Activated B cell treated with CpG ODN at 0.5 μM for 24 hours (primary cell): ENCODE results near the gene RSPO1. TPM values are rescaled to one million over a fixed set of nuclear protein-coding genes. Genes with fewer than 3 reads are reported as not detected.

ENCODE experiments used
- ATAC-seq: fragments of 200-7000 bp; cut with Tn5 transposase; one replicate; pipeline ENCODE4 v1.10.0; 2021; ENCODE audit warnings: low read depth, mild to moderate bottlenecking, moderate library complexity
- CTCF ChIA-PET: fragments of 350-600 bp; sonication (Branson Sonifier 250); formaldehyde crosslinking; loops from one replicate; lab custom pipeline; 2021; ENCODE audit warnings: antibody characterized with exemption; lab: Charles Lee
- POLR2A ChIA-PET: fragments of 350-600 bp; sonication (Branson Sonifier 250); formaldehyde crosslinking; loops from one replicate; lab custom pipeline; 2021; ENCODE audit warnings: antibody characterized with exemption; lab: Charles Lee
- DNase-seq: peaks from one replicate; pipeline ENCODE4 v3.0.0; 2022
- H3K27ac Mint-ChIP-seq: one replicate; pipeline ENCODE4 v1.8.0; 2020; ENCODE audit warnings: mixed read lengths
- H3K27me3 Mint-ChIP-seq: one replicate; pipeline ENCODE4 v1.8.0; 2021; ENCODE audit warnings: mixed read lengths
- H3K36me3 Mint-ChIP-seq: one replicate; pipeline ENCODE4 v1.8.0; 2021; ENCODE audit warnings: low read depth, mixed read lengths
- H3K4me1 Mint-ChIP-seq: one replicate; pipeline ENCODE4 v1.8.0; 2021; ENCODE audit warnings: mixed read lengths
- H3K4me3 Mint-ChIP-seq: one replicate; pipeline ENCODE4 v1.8.0; 2020; ENCODE audit warnings: mild to moderate bottlenecking, mixed read lengths
- H3K9me3 Mint-ChIP-seq: one replicate; pipeline ENCODE4 v1.8.0; 2020; ENCODE audit warnings: mixed read lengths
- intact Hi-C: fragments of 100-400 bp; cut with micrococcal nuclease; formaldehyde crosslinking; loops from one replicate; pipeline ENCODE4 v1.15.1; 2024
- total RNA-seq: library from RNA; stranded (reverse); gene quantifications from 2 replicates; pipeline ENCODE4 v1.2.3, GENCODE V29; 2022
- TF ChIP-seq, protein P1 (sequence below): fragments of 200-600 bp; IDR thresholded peaks from one replicate; pipeline ENCODE4 v1.8.0; 2022; ENCODE audit warnings: antibody characterized with exemption, mild to moderate bottlenecking

RSPO1 gene
- total RNA-seq, 1 donor from 2014 or later, result not detected

DNA sequence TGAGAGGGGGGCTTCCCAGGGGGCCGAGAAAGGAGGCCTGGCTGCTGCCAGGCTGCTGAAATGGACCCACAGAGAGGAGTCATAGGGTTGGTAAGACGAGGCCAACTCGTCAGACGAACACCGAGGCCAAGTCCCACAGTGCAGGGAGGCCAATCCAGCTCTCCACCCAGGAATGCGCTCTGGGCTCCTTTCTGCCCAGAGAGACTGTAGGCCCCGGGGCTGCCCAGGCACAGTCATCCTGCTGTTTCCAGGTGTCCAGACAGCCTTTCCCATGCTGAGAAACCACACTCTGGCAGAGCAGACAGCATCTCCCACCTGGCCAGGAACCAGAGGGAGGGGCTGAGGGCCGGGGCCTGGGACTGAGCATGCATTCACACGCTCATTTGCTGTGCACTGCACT lies 26.7 kb upstream of the RSPO1 start:
- Mint-ChIP-seq H3K36me3 (no peaks in the 10 kb centered on the region), H3K4me1 (no peaks in the 10 kb centered on the region), H3K9me3 (no peaks in the 10 kb centered on the region), H3K27ac (no peak overlapping the region), H3K4me3 (no peak overlapping the region), H3K27me3 (peaks cover 15% of the 10 kb centered on the region)
- intact Hi-C loops, result no loop called here
- ATAC-seq, result no peak
- CTCF ChIA-PET, result no interaction called here
- POLR2A ChIA-PET, result no interaction called here
- TF ChIP-seq, protein P1, sequence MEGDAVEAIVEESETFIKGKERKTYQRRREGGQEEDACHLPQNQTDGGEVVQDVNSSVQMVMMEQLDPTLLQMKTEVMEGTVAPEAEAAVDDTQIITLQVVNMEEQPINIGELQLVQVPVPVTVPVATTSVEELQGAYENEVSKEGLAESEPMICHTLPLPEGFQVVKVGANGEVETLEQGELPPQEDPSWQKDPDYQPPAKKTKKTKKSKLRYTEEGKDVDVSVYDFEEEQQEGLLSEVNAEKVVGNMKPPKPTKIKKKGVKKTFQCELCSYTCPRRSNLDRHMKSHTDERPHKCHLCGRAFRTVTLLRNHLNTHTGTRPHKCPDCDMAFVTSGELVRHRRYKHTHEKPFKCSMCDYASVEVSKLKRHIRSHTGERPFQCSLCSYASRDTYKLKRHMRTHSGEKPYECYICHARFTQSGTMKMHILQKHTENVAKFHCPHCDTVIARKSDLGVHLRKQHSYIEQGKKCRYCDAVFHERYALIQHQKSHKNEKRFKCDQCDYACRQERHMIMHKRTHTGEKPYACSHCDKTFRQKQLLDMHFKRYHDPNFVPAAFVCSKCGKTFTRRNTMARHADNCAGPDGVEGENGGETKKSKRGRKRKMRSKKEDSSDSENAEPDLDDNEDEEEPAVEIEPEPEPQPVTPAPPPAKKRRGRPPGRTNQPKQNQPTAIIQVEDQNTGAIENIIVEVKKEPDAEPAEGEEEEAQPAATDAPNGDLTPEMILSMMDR, result no peak
- no peak for DNase-seq

DNA sequence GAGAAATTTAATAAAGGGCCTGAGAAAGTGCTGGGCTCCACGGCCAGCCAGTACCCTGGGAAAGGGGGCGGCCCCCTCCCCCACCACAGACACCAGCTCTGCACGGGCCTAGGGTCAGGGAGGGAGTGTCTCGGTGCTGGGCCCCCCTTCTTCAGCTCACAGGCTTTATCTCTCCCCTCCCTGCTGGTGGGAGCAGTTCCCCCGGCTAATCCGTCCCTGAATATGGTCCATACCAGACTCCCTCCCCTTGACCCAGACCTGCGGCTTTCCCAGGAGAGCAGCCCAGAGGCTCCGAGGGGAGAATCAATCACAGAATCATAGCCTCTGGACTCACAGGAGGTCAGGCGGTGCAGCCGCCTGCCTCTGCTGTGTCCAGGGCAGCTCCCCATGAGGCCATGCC lies 26.0 kb upstream of the RSPO1 start:
- no peak overlapping the region for H3K27ac Mint-ChIP-seq
- POLR2A ChIA-PET, result no interaction called here
- H3K4me1 Mint-ChIP-seq, result no peaks in the 10 kb centered on the region
- no peaks in the 10 kb centered on the region for H3K36me3 Mint-ChIP-seq
- peaks cover 15% of the 10 kb centered on the region for H3K27me3 Mint-ChIP-seq
- intact Hi-C loops, result no loop called here
- CTCF ChIA-PET, result no interaction called here
- H3K9me3 Mint-ChIP-seq, result no peaks in the 10 kb centered on the region
- no peak overlapping the region for H3K4me3 Mint-ChIP-seq
- ATAC-seq (no peak), DNase-seq (no peak)
- TF ChIP-seq, protein P1, result no peak

DNA sequence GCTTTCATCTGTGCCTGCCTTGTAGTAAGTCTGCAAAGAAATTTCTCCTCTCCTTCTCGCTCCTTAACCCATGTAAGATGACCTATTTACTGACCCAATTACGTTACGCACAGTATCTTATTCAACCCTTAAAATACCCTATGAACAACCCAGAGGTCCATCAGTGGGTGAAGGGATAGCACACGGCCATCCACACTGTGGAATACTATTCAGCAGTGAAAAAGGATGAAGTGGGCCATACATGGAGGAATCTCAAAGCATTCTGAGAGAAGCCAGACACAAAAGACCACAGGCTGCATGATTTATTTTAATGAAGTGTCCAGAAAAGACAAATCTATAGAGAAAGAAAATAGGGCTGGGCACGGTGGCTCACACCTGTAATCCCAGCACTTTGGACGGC lies 23.8 kb upstream of the RSPO1 start:
- DNase-seq, result no peak
- no peak overlapping the region for H3K4me3 Mint-ChIP-seq
- no peaks in the 10 kb centered on the region for H3K36me3 Mint-ChIP-seq
- H3K27me3 Mint-ChIP-seq, result peaks cover 15% of the 10 kb centered on the region
- CTCF ChIA-PET, result no interaction called here
- H3K9me3 Mint-ChIP-seq, result no peaks in the 10 kb centered on the region
- H3K4me1 Mint-ChIP-seq, result no peaks in the 10 kb centered on the region
- intact Hi-C loops, result no loop called here
- ATAC-seq, result no peak
- H3K27ac Mint-ChIP-seq, result no peak overlapping the region
- POLR2A ChIA-PET, result interaction anchor here (0.7 kb wide), 1 partner anchor 28 kb away, joined by 3 read pairs; no protein-coding TSS in a partner anchor
- TF ChIP-seq, protein P1, result no peak

DNA sequence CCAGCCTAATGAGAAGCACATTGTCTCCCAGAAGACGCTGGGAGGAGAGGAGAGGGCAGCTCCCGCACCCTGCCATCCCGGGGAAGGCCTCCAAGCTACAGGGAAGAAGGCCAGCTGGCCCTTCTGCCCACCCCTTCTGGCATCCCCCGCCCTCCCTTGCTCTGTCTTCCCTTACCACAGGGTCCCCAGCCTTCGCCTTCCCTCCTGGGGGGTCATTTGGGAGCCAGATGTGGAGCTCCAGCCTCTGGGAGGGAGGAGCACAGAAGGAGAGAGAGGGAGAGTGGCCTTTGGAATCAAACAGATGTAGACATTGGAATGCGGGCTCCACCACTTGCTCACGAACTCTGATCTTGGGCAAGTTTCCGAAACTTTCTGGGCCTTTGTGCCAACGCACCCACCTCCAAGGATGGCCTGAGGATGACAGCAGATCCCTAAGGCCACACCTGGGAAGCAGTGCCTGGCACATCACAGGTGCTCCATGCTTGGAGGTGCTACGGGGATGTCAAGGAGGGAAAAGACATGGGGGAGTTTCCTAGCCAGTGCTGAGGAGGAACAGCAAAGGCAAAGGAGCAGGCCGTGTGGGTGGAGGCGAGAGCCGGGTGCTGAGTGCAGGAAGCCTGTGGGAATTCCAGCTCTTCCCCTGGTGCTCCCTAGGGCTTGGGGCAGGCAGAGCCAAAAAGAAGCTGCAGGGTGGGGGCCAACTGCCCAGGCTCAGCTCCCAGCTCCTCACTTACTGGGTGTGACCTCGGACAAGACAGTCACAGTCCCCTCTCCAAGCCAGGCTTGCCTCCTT lies 23.1 kb upstream of the RSPO1 start:
- TF ChIP-seq, protein P1, result no peak
- intact Hi-C loops, result no loop called here
- peaks cover 15% of the 10 kb centered on the region for H3K27me3 Mint-ChIP-seq
- H3K4me1 Mint-ChIP-seq, result no peaks in the 10 kb centered on the region
- no peaks in the 10 kb centered on the region for H3K9me3 Mint-ChIP-seq
- ChIA-PET POLR2A (no interaction called here), CTCF (no interaction called here)
- no peaks in the 10 kb centered on the region for H3K36me3 Mint-ChIP-seq
- no peak for ATAC-seq
- H3K4me3 Mint-ChIP-seq, result no peak overlapping the region
- no peak overlapping the region for H3K27ac Mint-ChIP-seq
- no peak for DNase-seq

DNA sequence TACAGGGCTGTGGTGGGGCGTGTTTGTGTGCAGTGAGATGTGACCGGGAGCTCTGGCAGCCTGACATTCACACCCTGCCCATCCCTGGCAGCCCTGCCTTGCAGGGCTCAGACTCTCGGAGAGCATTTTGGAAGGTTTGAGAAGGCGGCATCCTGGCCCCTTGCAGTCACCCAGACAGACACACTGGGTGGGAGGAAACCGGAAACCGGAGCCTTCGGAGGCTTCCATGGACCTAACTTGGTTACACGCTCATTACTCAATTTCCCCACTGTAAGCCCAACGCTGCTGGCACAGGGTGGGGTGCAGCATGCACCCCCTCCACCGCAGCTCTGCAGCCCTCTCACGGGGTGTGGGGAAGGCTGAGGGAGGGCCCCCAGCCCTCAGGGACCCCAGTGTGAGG lies 22.2 kb upstream of the RSPO1 start:
- POLR2A ChIA-PET, result no interaction called here
- Mint-ChIP-seq H3K36me3 (no peaks in the 10 kb centered on the region), H3K27me3 (peaks cover 15% of the 10 kb centered on the region), H3K27ac (no peak overlapping the region), H3K4me3 (no peak overlapping the region), H3K9me3 (no peaks in the 10 kb centered on the region), H3K4me1 (no peaks in the 10 kb centered on the region)
- DNase-seq, result no peak
- intact Hi-C loops, result no loop called here
- CTCF ChIA-PET, result no interaction called here
- ATAC-seq, result no peak
- TF ChIP-seq, protein P1, result no peak
